Panc1 (cell line): ENCODE results near the gene ZNF783.

Source experiments
- CTCF ChIP-seq: fragments of 450-650 bp; IDR thresholded peaks from 2 replicates; pipeline ENCODE4 v1.5.1; 2017; ENCODE audit warnings: mild to moderate bottlenecking
- POLR2AphosphoS5 ChIP-seq: IDR thresholded peaks from 2 replicates; pipeline ENCODE4 v1.6.1; 2012; ENCODE audit warnings: mild to moderate bottlenecking, low read depth, low read length, moderate library complexity
- REST ChIP-seq, 2 experiments: IDR thresholded peaks; 2 replicates each; pipeline ENCODE4 v1.6.1; 2011 to 2012; ENCODE audit warnings: low read depth in 2 of 2, control low read depth in 1 of 2, low read length in 1 of 2, mild to moderate bottlenecking in 1 of 2, moderate library complexity in 1 of 2; ENCODE audit not compliant: insufficient read depth in 1 of 2
- SIN3A ChIP-seq: IDR thresholded peaks from 2 replicates; pipeline ENCODE4 v1.6.1; 2012; ENCODE audit warnings: low read depth, mild to moderate bottlenecking, low read length, moderate library complexity, borderline replicate concordance; ENCODE audit not compliant: insufficient read depth
- TCF7L2 ChIP-seq: IDR thresholded peaks from 2 replicates; pipeline ENCODE4 v1.6.1; 2011; ENCODE audit warnings: mild to moderate bottlenecking, low read depth, low read length, inconsistent platforms

- TF ChIP-seq POLR2AphosphoS5 (no peak), CTCF (no peak), TCF7L2 (no peak), REST (IDR thresholded peaks at IDR 0.05; ENCODE audit: insufficient read depth in 1 of 2, low read depth in 2 of 2, low read length in 1 of 2) (no peak), SIN3A (no peak)
Observed at GRCh38 chr7:149225106-149225505, 36.9 kb upstream of the ZNF783 start.
